Endothelial cell of umbilical vein (primary cell): ENCODE data around the gene ETV3. TPM values are rescaled to one million over a fixed set of nuclear protein-coding genes. Genes with fewer than 3 reads are reported as not detected.

Experiments
- BruUV-seq: library from RNA; stranded (reverse); fragments of 400-500 nt; replicated peaks from 2 replicates; lab custom pipeline; 2021; lab: Mats Ljungman, UMichigan
- CTCF ChIA-PET: fragments of 300-600, 350-600 bp; sonication (Branson Sonifier 250); formaldehyde crosslinking; loops from one replicate; lab custom pipeline; 2021; ENCODE audit warnings: antibody characterized with exemption, inconsistent platforms; lab: Charles Lee
- POLR2A ChIA-PET: fragments of 300-600, 350-600 bp; sonication (Branson Sonifier 250); formaldehyde crosslinking; loops from one replicate; lab custom pipeline; 2021; ENCODE audit warnings: antibody characterized with exemption, inconsistent platforms; lab: Charles Lee
- DNase-seq: peaks from one replicate; pipeline ENCODE4 v3.0.0-alpha.2; 2011; ENCODE audit warnings: low read depth, low spot score
- FAIRE-seq: peaks from 2 replicates; lab custom pipeline; 2011; peaks lifted over from hg19 to GRCh38; lab: Jason Lieb, UNC
- H2AFZ ChIP-seq: 2 replicates; pipeline ENCODE4 v1.6.0; 2012; ENCODE audit warnings: low read depth, low read length, control low read depth, inconsistent platforms
- H3K27ac ChIP-seq: 2 replicates; pipeline ENCODE4 v1.5.1; 2011; ENCODE audit warnings: low read depth, mild to moderate bottlenecking, control low read depth, low read length, moderate library complexity; ENCODE audit not compliant: insufficient read depth
- H3K27me3 ChIP-seq, 2 experiments: 2 replicates each; pipeline versions ENCODE4 v1.6.0 to v1.6.1; 2011; ENCODE audit warnings: low read length in 2 of 2, mixed read lengths in 1 of 2; ENCODE audit not compliant: control insufficient read depth in 2 of 2, insufficient read depth in 2 of 2
- H3K36me3 ChIP-seq, 2 experiments: 2 replicates in 1 of 2; 3 replicates in 1 of 2; pipeline ENCODE4 v1.5.1; 2011; ENCODE audit warnings: low read length in 2 of 2, mild to moderate bottlenecking in 1 of 2, moderate library complexity in 1 of 2; ENCODE audit not compliant: control insufficient read depth in 2 of 2, insufficient read depth in 2 of 2; ENCODE audit errors: extremely low read depth in 1 of 2
- H3K4me1 ChIP-seq: 3 replicates; pipeline ENCODE4 v1.5.1; 2011; ENCODE audit warnings: mild to moderate bottlenecking, low read length; ENCODE audit not compliant: control insufficient read depth, insufficient read depth; ENCODE audit errors: extremely low read depth
- H3K4me2 ChIP-seq: 2 replicates; pipeline ENCODE4 v1.6.1; 2011; ENCODE audit warnings: low read length, control low read depth, mixed read lengths; ENCODE audit not compliant: insufficient read depth
- H3K4me3 ChIP-seq, 3 experiments: fragments of 200-600 bp in 1 of 3; sonication (generic), shearing (Covaris generic) in 1 of 3; replicated peaks in 1 of 3; 2 replicates each; pipeline ENCODE4 v1.5.1; 2011 to 2016; ENCODE audit warnings: control low read depth in 3 of 3, low read length in 3 of 3, mild to moderate bottlenecking in 2 of 3, inconsistent platforms in 1 of 3, low read depth in 1 of 3, moderate library complexity in 1 of 3; ENCODE audit not compliant: insufficient read depth in 1 of 3
- H3K79me2 ChIP-seq: 2 replicates; pipeline ENCODE4 v1.6.0; 2012; ENCODE audit warnings: low read length, inconsistent platforms; ENCODE audit not compliant: control insufficient read depth, insufficient read depth
- H3K9ac ChIP-seq: replicated peaks from 2 replicates; pipeline ENCODE3; 2011; ENCODE audit warnings: low read length, control low read depth; ENCODE audit not compliant: insufficient read depth; ENCODE audit errors: extremely low read depth
- H3K9me1 ChIP-seq: replicated peaks from 3 replicates; pipeline ENCODE4 v1.6.0; 2011; ENCODE audit warnings: mild to moderate bottlenecking, low read length; ENCODE audit not compliant: control insufficient read depth, insufficient read depth; ENCODE audit errors: extremely low read depth
- H3K9me3 ChIP-seq: replicated peaks from 2 replicates; pipeline ENCODE4 v1.5.1; 2012; ENCODE audit warnings: low read length, inconsistent platforms; ENCODE audit not compliant: control insufficient read depth, insufficient read depth
- H4K20me1 ChIP-seq: replicated peaks from 2 replicates; pipeline ENCODE3; 2011; ENCODE audit warnings: mild to moderate bottlenecking, low read length; ENCODE audit not compliant: control insufficient read depth, insufficient read depth; ENCODE audit errors: extremely low read depth
- CTCF ChIP-seq, 2 donors: IDR thresholded peaks; 1 replicate in 1 of 2; 2 replicates in 1 of 2; pipeline ENCODE4 v1.5.1; 2011; ENCODE audit warnings: low read length in 2 of 2, mild to moderate bottlenecking in 2 of 2, moderate library complexity in 2 of 2, control low read depth in 1 of 2, inconsistent platforms in 1 of 2, low read depth in 1 of 2; ENCODE audit not compliant: insufficient read depth in 1 of 2; ENCODE audit errors: extremely low read depth in 1 of 2
- EZH2 ChIP-seq: IDR thresholded peaks from 2 replicates; pipeline ENCODE4 v1.6.1; 2012; ENCODE audit warnings: borderline replicate concordance, low read depth, mild to moderate bottlenecking, moderate library complexity, low read length, inconsistent platforms; ENCODE audit not compliant: severe bottlenecking
- FOS ChIP-seq: IDR thresholded peaks from 2 replicates; pipeline ENCODE4 v1.6.1; 2011; ENCODE audit warnings: mild to moderate bottlenecking, low read length, moderate library complexity, borderline replicate concordance; ENCODE audit not compliant: insufficient read depth
- GATA2 ChIP-seq: IDR thresholded peaks from 2 replicates; pipeline ENCODE4 v1.7.0; 2011; ENCODE audit warnings: low read depth, mild to moderate bottlenecking, moderate library complexity, mixed read lengths, low read length; ENCODE audit not compliant: insufficient read length, insufficient read depth
- JUN ChIP-seq: IDR thresholded peaks from 2 replicates; pipeline ENCODE4 v1.6.1; 2011; ENCODE audit warnings: borderline replicate concordance, low read depth; ENCODE audit not compliant: insufficient read length, insufficient read depth
- MAX ChIP-seq: IDR thresholded peaks from 2 replicates; pipeline ENCODE4 v1.6.1; 2011; ENCODE audit not compliant: insufficient read depth, insufficient read length
- MYC ChIP-seq: IDR thresholded peaks from one replicate; pipeline ENCODE4 v1.6.1; 2011; ENCODE audit warnings: mild to moderate bottlenecking, low read depth, low read length
- POLR2A ChIP-seq: IDR thresholded peaks from 2 replicates; pipeline ENCODE4 v1.6.1; 2012; ENCODE audit warnings: low read depth, mild to moderate bottlenecking, control low read depth, low read length
- POLR2AphosphoS5 ChIP-seq: IDR thresholded peaks from 2 replicates; pipeline ENCODE4 v1.6.1; 2012; ENCODE audit warnings: low read depth, mild to moderate bottlenecking, control low read depth, low read length, moderate library complexity; ENCODE audit not compliant: insufficient read depth
- dilution Hi-C: fragments of 300-500 bp; cut with MboI; formaldehyde crosslinking; loops from one replicate; pipeline ENCODE4 v1.15.0; 2019; ENCODE audit warnings: low sequenced_read_pairs; ENCODE audit not compliant: extremely low pct_ligation_motif_present
- intact Hi-C: fragments of 100-400 bp; cut with micrococcal nuclease; formaldehyde crosslinking; loops from one replicate; pipeline ENCODE4 v1.10.0; 2022
- polyA plus RNA-seq, 4 experiments: library from polyadenylated mRNA; depleted of rRNA in 3 of 4; stranded (reverse) in 3 of 4; unstranded in 1 of 4; fragments of >200 nt; gene quantifications; 2 replicates each; pipeline versions ENCODE4 v1.2.1 to v1.2.3, GENCODE V29; 2011 to 2012; ENCODE audit warnings: missing spikeins in 1 of 4
- total RNA-seq: library from RNA; stranded (reverse); gene quantifications from 2 replicates; pipeline ENCODE4 v1.2.3, GENCODE V29; 2021

ETV3 gene
- total and polyA plus RNA-seq, 2 donors (not counting 3 experiments of a cell fraction or from before 2014, with no cell fraction given), result 6.8 to 22.3 TPM

GRCh38 chr1:157151506-157151905 lies 13.3 kb upstream of the ETV3 start:
- Histone ChIP-seq H3K27me3 (peaks cover 2 to 5% of the 10 kb centered on the region in 2 experiments), H3K36me3 (no peaks in the 10 kb centered on the region), H3K9me3 (no peaks in the 10 kb centered on the region), H3K4me3 (no peak overlapping the region), H3K27ac (no peak overlapping the region), H3K4me2 (no peak overlapping the region), H3K9ac (no peak overlapping the region), H3K79me2 (no peaks in the 10 kb centered on the region), H3K4me1 (peaks cover 23% of the 10 kb centered on the region), H2AFZ (no peak overlapping the region), H3K9me1 (no peaks in the 10 kb centered on the region), H4K20me1 (no peaks in the 10 kb centered on the region)
- intact Hi-C loops, result no loop called here
- TF ChIP-seq CTCF (IDR thresholded peaks at IDR 0.05; ENCODE audit: extremely low read depth in 1 of 2, insufficient read depth in 1 of 2, low read depth in 1 of 2, low read length in 2 of 2) (no peak), EZH2 (no peak), GATA2 (no peak), FOS (no peak), JUN (no peak), POLR2AphosphoS5 (no peak), MAX (no peak), POLR2A (no peak), MYC (no peak)
- CTCF ChIA-PET, result interaction anchor here (14.5 kb wide), 1 partner anchor 62 kb away, joined by 1121 read pairs; no protein-coding TSS in a partner anchor
- dilution Hi-C loops, result no loop called here
- DNase-seq (no peak), FAIRE-seq (no peak)
- POLR2A ChIA-PET, result no interaction called here
- no TSS peak for BruUV-seq
